Keratinocyte (primary cell): Measurements from ENCODE around the gene LMBR1. TPM values are rescaled to one million over a fixed set of nuclear protein-coding genes. Genes with fewer than 3 reads are reported as not detected.

Experiments
- DNase-seq: peaks from one replicate; pipeline ENCODE4 v3.0.0-alpha.2; 2011; ENCODE audit warnings: low read depth, missing footprints, low spot score
- FAIRE-seq: peaks from 2 replicates; lab custom pipeline; 2011; peaks lifted over from hg19 to GRCh38; lab: Jason Lieb, UNC
- H2AFZ ChIP-seq: 2 replicates; pipeline ENCODE4 v1.6.0; 2012; ENCODE audit warnings: low read length, control low read depth, inconsistent platforms; ENCODE audit not compliant: control insufficient read depth
- H3K27ac ChIP-seq: 2 replicates; pipeline ENCODE4 v1.5.1; 2011; ENCODE audit warnings: low read length; ENCODE audit not compliant: control insufficient read depth, insufficient read depth
- H3K27me3 ChIP-seq: 3 replicates; pipeline ENCODE4 v1.6.0; 2011; ENCODE audit warnings: low read length; ENCODE audit not compliant: control insufficient read depth, insufficient read depth; ENCODE audit errors: extremely low read depth
- H3K36me3 ChIP-seq, 2 experiments: 2 replicates in 1 of 2; 3 replicates in 1 of 2; pipeline ENCODE4 v1.5.1; 2011; ENCODE audit warnings: low read length in 2 of 2, mild to moderate bottlenecking in 1 of 2; ENCODE audit not compliant: control insufficient read depth in 2 of 2, insufficient read depth in 2 of 2; ENCODE audit errors: extremely low read depth in 1 of 2
- H3K4me1 ChIP-seq: 3 replicates; pipeline ENCODE4 v1.5.1; 2011; ENCODE audit warnings: low read length; ENCODE audit not compliant: control insufficient read depth, insufficient read depth; ENCODE audit errors: extremely low read depth
- H3K4me2 ChIP-seq: 3 replicates; pipeline ENCODE4 v1.6.0; 2011; ENCODE audit warnings: low read depth, low read length; ENCODE audit not compliant: control insufficient read depth, insufficient read depth; ENCODE audit errors: extremely low read depth
- H3K4me3 ChIP-seq, 3 experiments: fragments of 200-600 bp in 1 of 3; sonication (generic) in 1 of 3; 2 replicates in 2 of 3; 3 replicates in 1 of 3; pipeline ENCODE4 v1.5.1; 2011 to 2016; ENCODE audit warnings: low read length in 3 of 3, mild to moderate bottlenecking in 3 of 3, control low read depth in 2 of 3, inconsistent platforms in 1 of 3, low read depth in 1 of 3, mixed read lengths in 1 of 3, mixed run types in 1 of 3, moderate library complexity in 1 of 3; ENCODE audit not compliant: control insufficient read depth in 2 of 3, insufficient read depth in 2 of 3; ENCODE audit errors: extremely low read depth in 1 of 3
- H3K79me2 ChIP-seq: 2 replicates; pipeline ENCODE4 v1.6.0; 2012; ENCODE audit warnings: low read length; ENCODE audit not compliant: control insufficient read depth, insufficient read depth
- H3K9ac ChIP-seq: 3 replicates; pipeline ENCODE4 v1.6.0; 2011; ENCODE audit warnings: low read length; ENCODE audit not compliant: control insufficient read depth, insufficient read depth; ENCODE audit errors: extremely low read depth
- H3K9me1 ChIP-seq: 3 replicates; pipeline ENCODE4 v1.6.0; 2011; ENCODE audit warnings: low read length; ENCODE audit not compliant: control insufficient read depth, insufficient read depth; ENCODE audit errors: extremely low read depth
- H3K9me3 ChIP-seq: 2 replicates; pipeline ENCODE4 v1.5.1; 2012; ENCODE audit warnings: low read depth, low read length; ENCODE audit not compliant: control insufficient read depth
- H4K20me1 ChIP-seq: 3 replicates; pipeline ENCODE4 v1.6.0; 2011; ENCODE audit warnings: low read length; ENCODE audit not compliant: control insufficient read depth, insufficient read depth; ENCODE audit errors: extremely low read depth
- CTCF ChIP-seq, 3 experiments: IDR thresholded peaks in 1 of 3; conservative IDR thresholded peaks in 1 of 3; optimal IDR thresholded peaks in 1 of 3; 2 replicates in 2 of 3; 3 replicates in 1 of 3; pipeline versions ENCODE3 to v1.5.1; 2011; ENCODE audit warnings: low read length in 3 of 3, mild to moderate bottlenecking in 3 of 3, moderate library complexity in 2 of 3, control low read depth in 1 of 3, inconsistent platforms in 1 of 3; ENCODE audit not compliant: insufficient read depth in 2 of 3; ENCODE audit errors: extremely low read depth in 1 of 3
- EZH2 ChIP-seq: IDR thresholded peaks from one replicate; pipeline ENCODE4 v1.6.1; 2012; ENCODE audit warnings: inconsistent platforms, mild to moderate bottlenecking, low read length, moderate library complexity
- dilution Hi-C: fragments of 300-500 bp; cut with MboI; formaldehyde crosslinking; loops from one replicate; pipeline ENCODE4 v1.7.0; 2020; ENCODE audit warnings: low sequenced_read_pairs; ENCODE audit not compliant: extremely low pct_ligation_motif_present
- polyA plus RNA-seq, 5 experiments: library from polyadenylated mRNA; depleted of rRNA in 3 of 5; stranded (reverse) in 3 of 5; stranded (forward) in 1 of 5; unstranded in 1 of 5; fragments of >200 nt; gene quantifications; 1 replicate in 1 of 5; 2 replicates in 3 of 5; 3 replicates in 1 of 5; pipeline versions ENCODE4 v1.2.1 to v1.2.3, GENCODE V29; 2011 to 2012; ENCODE audit warnings: missing spikeins in 2 of 5, low read depth in 1 of 5, low replicate concordance in 1 of 5

LMBR1 gene
- polyA plus RNA-seq, 1 donor (not counting 4 experiments of a cell fraction or from before 2014, with no cell fraction given) = 30.2 TPM

- H3K27me3 ChIP-seq = no peaks in the 10 kb centered on the region
- H3K79me2 ChIP-seq = no peaks in the 10 kb centered on the region
- H4K20me1 ChIP-seq = no peaks in the 10 kb centered on the region
- peak overlapping the region; percentile 94 for H3K4me2 ChIP-seq
- peak overlapping the region; percentile 68 for H2AFZ ChIP-seq
- no peaks in the 10 kb centered on the region for H3K36me3 ChIP-seq
- peak overlapping the region; percentile 68 for H3K27ac ChIP-seq
- DNase-seq (no peak), FAIRE-seq (no peak)
- H3K9me1 ChIP-seq = no peaks in the 10 kb centered on the region
- dilution Hi-C loops = no loop called here
- TF ChIP-seq EZH2 (no peak), CTCF (optimal IDR thresholded peaks at IDR 0.05 in 1 of 3, IDR thresholded peaks at IDR 0.05 in 1 of 3, conservative IDR thresholded peaks at IDR 0.05 in 1 of 3; ENCODE audit: extremely low read depth in 1 of 3, insufficient read depth in 2 of 3, low read length in 3 of 3) (no peak)
- peak overlapping the region; percentile 55 to 76 (median 63) for H3K4me3 ChIP-seq
- H3K9ac ChIP-seq = peak overlapping the region; percentile 79
- peaks cover 3% of the 10 kb centered on the region for H3K4me1 ChIP-seq
- no peaks in the 10 kb centered on the region for H3K9me3 ChIP-seq
Measured at GRCh38 chr7:156640949-156641485, 252.0 kb downstream of the LMBR1 start.

- dilution Hi-C loops = no loop called here
- Histone ChIP-seq H3K27ac (peak within 1 kb of the TSS; percentile 68), H3K9ac (peak within 1 kb of the TSS; percentile 79), H2AFZ (peak within 1 kb of the TSS; percentile 68), H3K4me2 (peak within 1 kb of the TSS; percentile 94), H3K9me3 (no peaks in the 10 kb centered on the region), H3K4me1 (peaks cover 3% of the 10 kb centered on the region), H4K20me1 (no peaks in the 10 kb centered on the region), H3K79me2 (no peaks in the 10 kb centered on the region), H3K9me1 (no peaks in the 10 kb centered on the region), H3K36me3 (no peaks in the 10 kb centered on the region), H3K27me3 (no peaks in the 10 kb centered on the region), H3K4me3 (peak within 1 kb of the TSS; percentile 55 to 76 (median 63))
- DNase-seq (peak; percentile 62), FAIRE-seq (no peak)
- TF ChIP-seq EZH2 (no peak), CTCF (optimal IDR thresholded peaks at IDR 0.05 in 1 of 3, IDR thresholded peaks at IDR 0.05 in 1 of 3, conservative IDR thresholded peaks at IDR 0.05 in 1 of 3; ENCODE audit: extremely low read depth in 1 of 3, insufficient read depth in 2 of 3, low read length in 3 of 3) (no peak)
Measured at GRCh38 chr7:156640257-156640948, 252.6 kb downstream of the LMBR1 start, which contains the start of gene RNF32. Gene RNF32, plus strand, starts transcription at chr7:156640774. Its CDS starts 3,104 bp downstream, at chr7:156643878.
